ENCODE results near the gene SPATA16. TPM values are rescaled to one million over a fixed set of nuclear protein-coding genes. Genes with fewer than 3 reads are reported as not detected.

SPATA16 gene
- total and polyA plus RNA-seq, 3 donors from 2014 or later = 23.4 to 82.9 (median 36.6) TPM

GRCh38 chr3:172848910-172849309, 292.1 kb downstream of the SPATA16 start:
- DNase-seq = no peak
- Histone ChIP-seq H3K9me3 (no peaks in the 10 kb centered on the region), H3K27me3 (no peaks in the 10 kb centered on the region), H3K4me1 (no peaks in the 10 kb centered on the region), H3K36me3 (ENCODE audit: low read depth, missing control alignments) (no peaks in the 10 kb centered on the region), H3K27ac (no peak overlapping the region), H3K4me3 (no peak overlapping the region)
- WGBS, 2 donors = 53 to 61% methylated on average over 1 of the region's 1 CpG
- TF ChIP-seq CTCF (IDR thresholded peaks at IDR 0.05) (no peak), POLR2A (IDR thresholded peaks at IDR 0.05) (no peak)
- intact Hi-C loops (cut with DNase I; ENCODE audit: low total_unique reads) = no loop called here

- Histone ChIP-seq H3K4me3 (no peak overlapping the region), H3K27ac (no peak overlapping the region), H3K27me3 (no peaks in the 10 kb centered on the region), H3K36me3 (ENCODE audit: low read depth, missing control alignments) (no peaks in the 10 kb centered on the region), H3K9me3 (no peaks in the 10 kb centered on the region), H3K4me1 (no peaks in the 10 kb centered on the region)
- no peak for TF ChIP-seq POLR2A (IDR thresholded peaks at IDR 0.05)
- TF ChIP-seq CTCF (IDR thresholded peaks at IDR 0.05) = no peak
- intact Hi-C loops (cut with DNase I; ENCODE audit: low total_unique reads) = no loop called here
- DNase-seq = no peak
Measured at GRCh38 chr3:172847292-172847691, 293.7 kb downstream of the SPATA16 start.

- Histone ChIP-seq H3K36me3 (ENCODE audit: low read depth, missing control alignments) (no peaks in the 10 kb centered on the region), H3K9me3 (no peaks in the 10 kb centered on the region), H3K4me3 (no peak overlapping the region), H3K27me3 (no peaks in the 10 kb centered on the region), H3K27ac (no peak overlapping the region), H3K4me1 (no peaks in the 10 kb centered on the region)
- intact Hi-C loops (cut with DNase I; ENCODE audit: low total_unique reads) = no loop called here
- TF ChIP-seq POLR2A (IDR thresholded peaks at IDR 0.05) (no peak), CTCF (IDR thresholded peaks at IDR 0.05) (no peak)
- 65 to 70% methylated on average over 2 of the region's 2 CpGs for WGBS, 2 donors
- no peak for DNase-seq
Measured at GRCh38 chr3:172846706-172847105, 294.3 kb downstream of the SPATA16 start.

GRCh38 chr3:172846103-172846561, 294.9 kb downstream of the SPATA16 start:
- H3K36me3 ChIP-seq (ENCODE audit: low read depth, missing control alignments) = no peaks in the 10 kb centered on the region
- WGBS, 2 donors = 66 to 70% methylated on average over 4 of the region's 4 CpGs
- H3K27ac ChIP-seq = no peak overlapping the region
- no peaks in the 10 kb centered on the region for H3K4me1 ChIP-seq
- no peaks in the 10 kb centered on the region for H3K27me3 ChIP-seq
- intact Hi-C loops (cut with DNase I; ENCODE audit: low total_unique reads) = no loop called here
- DNase-seq = no peak
- no peak overlapping the region for H3K4me3 ChIP-seq
- no peaks in the 10 kb centered on the region for H3K9me3 ChIP-seq
- no peak for TF ChIP-seq POLR2A (IDR thresholded peaks at IDR 0.05)
- TF ChIP-seq CTCF (IDR thresholded peaks at IDR 0.05) = no peak

- no peaks in the 10 kb centered on the region for H3K27me3 ChIP-seq
- intact Hi-C loops (cut with DNase I; ENCODE audit: low total_unique reads) = no loop called here
- whole genome bisulfite sequencing, 2 donors = 67 to 76% methylated on average over 4 of the region's 4 CpGs
- no peaks in the 10 kb centered on the region for H3K9me3 ChIP-seq
- no peak overlapping the region for H3K27ac ChIP-seq
- no peak for DNase-seq
- no peak overlapping the region for H3K4me3 ChIP-seq
- H3K4me1 ChIP-seq = no peaks in the 10 kb centered on the region
- TF ChIP-seq POLR2A (IDR thresholded peaks at IDR 0.05) (no peak), CTCF (IDR thresholded peaks at IDR 0.05) (no peak)
- no peaks in the 10 kb centered on the region for H3K36me3 ChIP-seq (ENCODE audit: low read depth, missing control alignments)
Measured at GRCh38 chr3:172844428-172844827, 296.6 kb downstream of the SPATA16 start.

Measured in testis (tissue), 3 donors.